Measurements from ENCODE around the gene CDK15. TPM values are rescaled to one million over a fixed set of nuclear protein-coding genes. Genes with fewer than 3 reads are reported as not detected.

Gene CDK15
- total RNA-seq, 4 donors from 2014 or later = 0.83 to 3.9 (median 1.4) TPM

DNA sequence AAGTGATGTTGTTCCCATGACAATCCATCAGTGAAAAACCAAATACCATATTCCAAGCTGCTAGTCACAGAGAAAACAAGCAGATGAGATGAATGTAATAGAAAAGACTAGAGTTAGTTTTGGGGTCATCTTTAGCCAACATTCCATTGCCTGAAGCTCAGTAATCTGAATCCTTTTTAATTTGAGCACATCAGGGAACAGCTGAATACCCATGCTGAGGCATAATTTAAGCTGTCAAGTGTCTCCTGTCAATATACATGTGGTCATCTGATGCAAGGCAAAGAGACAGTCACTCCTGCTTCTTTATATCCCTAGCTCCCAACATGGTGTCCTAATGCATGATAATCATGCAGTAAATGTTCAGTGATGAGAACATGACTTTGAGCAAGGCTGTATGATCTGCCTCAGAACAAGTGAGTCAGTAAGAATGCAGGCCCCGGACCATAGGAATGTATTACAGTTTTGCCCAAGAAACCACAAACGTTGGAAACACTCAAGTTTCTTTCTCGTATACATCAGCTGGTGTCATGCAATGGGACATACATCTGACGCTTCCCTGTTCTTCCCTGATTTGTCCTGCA lies 48.0 kb downstream of the CDK15 start:
- 74% methylated on average over 4 of the region's 4 CpGs for WGBS
- no peaks in the 10 kb centered on the region for H3K27me3 ChIP-seq
- peaks cover 5 to 15% (median 12%) of the 10 kb centered on the region in 4 donors for H3K4me1 ChIP-seq
- H3K4me3 ChIP-seq = no peak overlapping the region
- H3K9me3 ChIP-seq = no peaks in the 10 kb centered on the region
- H3K36me3 ChIP-seq = no peaks in the 10 kb centered on the region
- H3K27ac ChIP-seq (replicated peaks in 1 of 4) = no peak overlapping the region
- no peak for DNase-seq (ENCODE audit: extremely low spot score)
- intact Hi-C loops (cut with DNase I) = no loop called here
- TF ChIP-seq, protein P1, sequence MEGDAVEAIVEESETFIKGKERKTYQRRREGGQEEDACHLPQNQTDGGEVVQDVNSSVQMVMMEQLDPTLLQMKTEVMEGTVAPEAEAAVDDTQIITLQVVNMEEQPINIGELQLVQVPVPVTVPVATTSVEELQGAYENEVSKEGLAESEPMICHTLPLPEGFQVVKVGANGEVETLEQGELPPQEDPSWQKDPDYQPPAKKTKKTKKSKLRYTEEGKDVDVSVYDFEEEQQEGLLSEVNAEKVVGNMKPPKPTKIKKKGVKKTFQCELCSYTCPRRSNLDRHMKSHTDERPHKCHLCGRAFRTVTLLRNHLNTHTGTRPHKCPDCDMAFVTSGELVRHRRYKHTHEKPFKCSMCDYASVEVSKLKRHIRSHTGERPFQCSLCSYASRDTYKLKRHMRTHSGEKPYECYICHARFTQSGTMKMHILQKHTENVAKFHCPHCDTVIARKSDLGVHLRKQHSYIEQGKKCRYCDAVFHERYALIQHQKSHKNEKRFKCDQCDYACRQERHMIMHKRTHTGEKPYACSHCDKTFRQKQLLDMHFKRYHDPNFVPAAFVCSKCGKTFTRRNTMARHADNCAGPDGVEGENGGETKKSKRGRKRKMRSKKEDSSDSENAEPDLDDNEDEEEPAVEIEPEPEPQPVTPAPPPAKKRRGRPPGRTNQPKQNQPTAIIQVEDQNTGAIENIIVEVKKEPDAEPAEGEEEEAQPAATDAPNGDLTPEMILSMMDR (IDR thresholded peaks at IDR 0.05) = no peak
- TF ChIP-seq EP300 (IDR thresholded peaks at IDR 0.05) = no peak
- no peak for TF ChIP-seq POLR2A (IDR thresholded peaks at IDR 0.05; ENCODE audit: low read depth)
- TF ChIP-seq POLR2AphosphoS5 (IDR thresholded peaks at IDR 0.05) = no peak

DNA sequence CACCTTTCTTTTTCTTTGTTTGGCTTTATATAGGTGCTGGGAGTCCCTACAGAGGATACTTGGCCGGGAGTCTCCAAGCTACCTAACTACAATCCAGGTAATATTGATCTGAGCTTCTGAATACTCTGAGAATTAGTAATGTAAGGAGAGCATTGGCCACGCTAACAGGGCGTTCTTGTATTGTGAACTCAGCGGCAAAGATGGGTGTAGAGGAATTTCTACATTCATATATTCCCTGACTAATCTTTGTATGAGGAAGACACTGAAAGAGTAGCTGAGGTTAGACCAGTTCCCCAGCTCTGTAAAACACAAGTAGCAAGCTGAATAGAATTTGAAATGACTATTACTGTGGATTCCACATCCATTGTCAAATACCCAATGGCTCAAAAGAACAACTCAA lies 48.5 kb downstream of the CDK15 start:
- H3K4me3 ChIP-seq = no peak overlapping the region
- no peaks in the 10 kb centered on the region for H3K9me3 ChIP-seq
- no peak for TF ChIP-seq POLR2A (IDR thresholded peaks at IDR 0.05; ENCODE audit: low read depth)
- TF ChIP-seq, protein P1 (IDR thresholded peaks at IDR 0.05) = no peak
- H3K27me3 ChIP-seq = no peaks in the 10 kb centered on the region
- intact Hi-C loops (cut with DNase I) = no loop called here
- no peaks in the 10 kb centered on the region for H3K36me3 ChIP-seq
- peaks cover 5 to 20% (median 17%) of the 10 kb centered on the region in 4 donors for H3K4me1 ChIP-seq
- no peak overlapping the region for H3K27ac ChIP-seq (replicated peaks in 1 of 4)
- WGBS = 95% methylated on average over 4 of the region's 4 CpGs
- no peak for DNase-seq (ENCODE audit: extremely low spot score)

DNA sequence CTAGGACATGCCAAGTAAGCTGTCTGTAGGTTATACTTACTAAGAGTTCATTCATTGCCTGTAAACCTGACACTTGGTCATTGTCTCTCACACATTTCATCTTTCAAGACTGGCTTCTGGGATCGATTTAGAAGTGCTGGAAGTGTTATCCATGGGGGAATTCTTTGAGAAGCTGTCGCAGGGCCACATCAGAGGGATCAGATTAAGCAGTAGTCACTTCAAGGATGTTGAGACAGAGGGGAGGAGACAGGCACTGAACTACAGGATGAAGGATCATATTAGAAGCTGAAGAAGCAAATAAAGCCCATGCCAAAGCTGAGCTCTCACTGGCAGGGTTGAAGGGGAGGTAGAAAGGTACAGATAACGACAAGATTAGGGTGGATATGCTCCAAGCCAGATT lies 49.0 kb downstream of the CDK15 start:
- Histone ChIP-seq H3K36me3 (no peaks in the 10 kb centered on the region), H3K4me1 (peaks cover 5 to 25% (median 22%) of the 10 kb centered on the region in 4 donors), H3K9me3 (no peaks in the 10 kb centered on the region), H3K27me3 (no peaks in the 10 kb centered on the region), H3K27ac (replicated peaks in 1 of 4) (no peak overlapping the region), H3K4me3 (no peak overlapping the region)
- TF ChIP-seq, protein P1 (IDR thresholded peaks at IDR 0.05) = no peak
- TF ChIP-seq POLR2A (IDR thresholded peaks at IDR 0.05; ENCODE audit: low read depth) (no peak), POLR2AphosphoS5 (IDR thresholded peaks at IDR 0.05) (no peak), EP300 (IDR thresholded peaks at IDR 0.05) (no peak)
- 77% methylated on average over 3 of the region's 3 CpGs for WGBS
- intact Hi-C loops (cut with DNase I) = no loop called here
- DNase-seq (ENCODE audit: extremely low spot score) = no peak

DNA sequence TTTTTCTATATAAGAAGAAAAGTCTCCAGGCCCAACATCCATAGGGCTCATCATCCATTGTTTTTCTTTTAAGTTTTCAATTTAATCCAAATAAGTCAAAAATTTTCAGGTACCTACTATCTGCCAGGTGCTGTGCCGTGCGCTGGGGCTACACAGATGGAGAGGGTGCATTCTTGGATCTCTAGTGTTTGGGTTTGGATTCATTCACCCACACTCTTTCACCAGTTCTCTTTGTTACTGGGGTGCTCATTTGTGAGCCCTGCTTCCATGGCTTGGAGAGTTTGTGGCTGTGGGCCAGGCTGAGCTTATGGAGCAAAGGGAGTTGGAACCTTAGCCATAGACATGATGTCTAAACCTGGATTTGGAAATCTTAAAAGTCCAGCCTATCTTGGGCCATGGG lies 51.0 kb downstream of the CDK15 start:
- Histone ChIP-seq H3K4me1 (peaks cover 5 to 34% (median 28%) of the 10 kb centered on the region in 4 donors), H3K4me3 (no peak overlapping the region), H3K27me3 (no peaks in the 10 kb centered on the region), H3K27ac (replicated peaks in 1 of 4) (no peak overlapping the region), H3K9me3 (no peaks in the 10 kb centered on the region), H3K36me3 (no peaks in the 10 kb centered on the region)
- WGBS = 95% methylated on average over 2 of the region's 2 CpGs
- no peak for TF ChIP-seq POLR2AphosphoS5 (IDR thresholded peaks at IDR 0.05)
- TF ChIP-seq POLR2A (IDR thresholded peaks at IDR 0.05; ENCODE audit: low read depth) = no peak
- no peak for TF ChIP-seq EP300 (IDR thresholded peaks at IDR 0.05)
- TF ChIP-seq, protein P1 (IDR thresholded peaks at IDR 0.05) = no peak
- no peak for DNase-seq (ENCODE audit: extremely low spot score)
- intact Hi-C loops (cut with DNase I) = no loop called here
